SK-N-SH (cell line): ENCODE data around the gene CYB561A3.

Experiments used
- CTCF ChIP-seq: fragments of 200-600 bp; sonication (generic); IDR thresholded peaks from 2 replicates; pipeline ENCODE4 v1.6.1; 2017; ENCODE audit warnings: antibody characterized with exemption, mild to moderate bottlenecking, moderate library complexity
- EP300 ChIP-seq, 2 experiments: IDR thresholded peaks; 2 replicates each; pipeline versions ENCODE4 v1.4.0 to v1.6.1; 2012; ENCODE audit warnings: borderline replicate concordance in 1 of 2, low read depth in 1 of 2, low read length in 1 of 2
- FOXJ3 ChIP-seq: sonication (generic); formaldehyde crosslinking; IDR thresholded peaks from 2 replicates; pipeline ENCODE4 v1.5.1; 2020; ENCODE audit warnings: mild to moderate bottlenecking, missing genetic modification reagents
- MAX ChIP-seq: IDR thresholded peaks from 2 replicates; pipeline ENCODE4 v1.4.0; 2012; ENCODE audit warnings: low read depth
- RFX5 ChIP-seq: IDR thresholded peaks from 2 replicates; pipeline ENCODE4 v1.6.1; 2012; ENCODE audit warnings: mild to moderate bottlenecking, improper control_type of control experiment, low read length
- RXRA ChIP-seq: IDR thresholded peaks from 2 replicates; pipeline ENCODE4 v1.4.0; 2012; ENCODE audit warnings: low read depth, mild to moderate bottlenecking, borderline replicate concordance
- SIN3A ChIP-seq: IDR thresholded peaks from 2 replicates; pipeline ENCODE4 v1.6.1; 2012; ENCODE audit warnings: low read depth, mild to moderate bottlenecking, low read length, moderate library complexity, borderline replicate concordance

DNA sequence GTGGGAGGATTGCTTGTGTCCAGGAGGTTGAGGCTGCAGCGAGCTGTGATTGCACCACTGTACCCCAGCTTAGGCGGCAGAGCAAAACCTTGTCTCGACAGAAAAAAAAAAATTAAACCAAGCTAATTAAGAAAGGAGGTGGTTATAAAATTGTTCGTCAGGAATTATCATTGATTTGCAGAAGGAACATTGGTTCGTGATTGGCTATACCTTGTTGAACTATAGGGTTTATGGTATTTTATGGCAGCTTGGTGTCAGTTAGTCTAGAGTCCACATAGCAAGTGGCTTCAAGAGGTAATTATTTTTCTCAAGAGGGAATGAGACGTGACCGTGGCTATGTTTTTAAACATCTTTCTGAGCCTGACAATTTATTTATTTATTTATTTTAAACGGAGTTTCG, 19.2 kb upstream of the CYB561A3 start:
- no peak for TF ChIP-seq CTCF
- no peak for TF ChIP-seq MAX
- TF ChIP-seq SIN3A: no peak
- TF ChIP-seq RFX5: no peak
- no peak for TF ChIP-seq FOXJ3 (CRISPR knock-in tag)
- no peak for TF ChIP-seq RXRA
- TF ChIP-seq EP300 (IDR thresholded peaks at IDR 0.05; ENCODE audit: borderline replicate concordance in 1 of 2, low read depth in 1 of 2, low read length in 1 of 2): no peak
